ENCODE measurements around the gene HSD11B2.

The HSD11B2 gene

GRCh38 chr16:67480833-67481560 is 50.1 kb downstream of the HSD11B2 start, which contains the start of gene ATP6V0D1:
ATP6V0D1 (minus strand) TSS chr16:67481157; CDS start chr16:67481086, 71 bp downstream.
- peak; percentile 88 for DNase-seq (ENCODE audit: low read depth)

GRCh38 chr16:67481561-67482232 is 50.8 kb downstream of the HSD11B2 start:
- DNase-seq (ENCODE audit: low read depth) = no peak

- no peak for DNase-seq (ENCODE audit: low read depth)
Observed at GRCh38 chr16:67482233-67482924, 51.5 kb downstream of the HSD11B2 start.

GRCh38 chr16:67483150-67483549 is 52.2 kb downstream of the HSD11B2 start, which contains the start of gene AGRP:
AGRP (minus strand) TSS chr16:67483547; CDS start chr16:67483398, 149 bp downstream.
- no peak for DNase-seq (ENCODE audit: low read depth)

GRCh38 chr16:67483731-67484525 is 53.0 kb downstream of the HSD11B2 start:
- DNase-seq (ENCODE audit: low read depth) = no peak

- DNase-seq (ENCODE audit: low read depth) = no peak
Observed at GRCh38 chr16:67486805-67487204, 55.9 kb downstream of the HSD11B2 start.

All from HS-5 (cell line).